Parathyroid adenoma (tissue), 2 donors: ENCODE results near the gene AVL9.
"Not testable (repeated sequence)": the region's sequence is repeated elsewhere in the genome, so short reads cannot be mapped to it uniquely, and the experiment has no call there.

Source experiments
- H2AFZ ChIP-seq: fragments of 300-600 bp; sonication (generic); one replicate; pipeline ENCODE4 v1.7.0; 2017; ENCODE audit warnings: antibody characterized with exemption, mild to moderate bottlenecking
- H3K27ac ChIP-seq: fragments of 300-600 bp; sonication (generic); one replicate; pipeline ENCODE4 v1.7.0; 2017
- H3K27me3 ChIP-seq: fragments of 300-600 bp; sonication (generic); one replicate; pipeline ENCODE4 v1.7.0; 2017; ENCODE audit warnings: low read length; ENCODE audit not compliant: control insufficient read depth, insufficient read depth
- H3K36me3 ChIP-seq: fragments of 300-600 bp; sonication (generic); one replicate; pipeline ENCODE4 v1.7.0; 2017; ENCODE audit warnings: low read length; ENCODE audit not compliant: control insufficient read depth, insufficient read depth
- H3K4me1 ChIP-seq: fragments of 300-600 bp; sonication (generic); one replicate; pipeline ENCODE4 v1.7.0; 2017; ENCODE audit warnings: control low read depth
- H3K4me2 ChIP-seq: fragments of 300-600 bp; sonication (generic); one replicate; pipeline ENCODE4 v1.7.0; 2017; ENCODE audit warnings: low read length
- H3K4me3 ChIP-seq: fragments of 300-600 bp; sonication (generic); one replicate; pipeline ENCODE4 v1.7.0; 2017; ENCODE audit warnings: low read depth, low read length
- H3K79me2 ChIP-seq: fragments of 300-600 bp; sonication (generic); one replicate; pipeline ENCODE4 v1.7.0; 2017; ENCODE audit warnings: control low read depth
- H3K9ac ChIP-seq: fragments of 300-600 bp; sonication (generic); one replicate; pipeline ENCODE4 v1.7.0; 2017; ENCODE audit warnings: mild to moderate bottlenecking
- H3K9me3 ChIP-seq: fragments of 300-600 bp; sonication (generic); one replicate; pipeline ENCODE4 v1.7.0; 2017; ENCODE audit warnings: low read length; ENCODE audit not compliant: control insufficient read depth
- TF ChIP-seq, protein P1 (sequence below): fragments of 300-600 bp; sonication (generic); IDR thresholded peaks from one replicate; pipeline ENCODE4 v1.7.0; 2017; ENCODE audit warnings: antibody characterized with exemption, mild to moderate bottlenecking
- donor health status: primary hyperparathyroidism.

AVL9 gene

DNA sequence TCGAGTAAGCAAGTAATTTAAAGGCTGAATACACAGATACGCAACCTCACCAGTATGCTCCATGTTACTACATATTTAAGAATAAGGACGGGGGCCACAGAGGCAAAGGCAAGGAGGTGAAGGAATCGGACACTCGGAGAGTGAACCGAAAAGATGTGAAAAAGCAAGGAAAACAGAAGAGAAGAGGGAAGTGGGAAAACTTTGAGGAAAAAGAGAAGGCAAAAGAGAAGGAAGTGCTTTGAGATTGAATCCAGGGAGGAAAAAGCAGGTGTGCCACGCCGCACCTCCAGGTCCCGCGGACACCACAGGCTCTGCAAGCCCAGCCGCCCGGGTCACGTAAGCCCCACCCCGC lies 367 bp upstream of the AVL9 start:
- Histone ChIP-seq H3K36me3 (no peaks in the 10 kb centered on the region), H3K4me2 (peak overlapping the region; percentile 69), H3K9ac (peak overlapping the region; percentile 78), H3K9me3 (no peaks in the 10 kb centered on the region), H3K4me3 (peak overlapping the region; percentile 62), H3K79me2 (peaks cover 21% of the 10 kb centered on the region), H3K27me3 (no peaks in the 10 kb centered on the region), H3K27ac (peak overlapping the region; percentile 76), H3K4me1 (peaks cover 4% of the 10 kb centered on the region), H2AFZ (peak overlapping the region; percentile 97)
- TF ChIP-seq, protein P1, sequence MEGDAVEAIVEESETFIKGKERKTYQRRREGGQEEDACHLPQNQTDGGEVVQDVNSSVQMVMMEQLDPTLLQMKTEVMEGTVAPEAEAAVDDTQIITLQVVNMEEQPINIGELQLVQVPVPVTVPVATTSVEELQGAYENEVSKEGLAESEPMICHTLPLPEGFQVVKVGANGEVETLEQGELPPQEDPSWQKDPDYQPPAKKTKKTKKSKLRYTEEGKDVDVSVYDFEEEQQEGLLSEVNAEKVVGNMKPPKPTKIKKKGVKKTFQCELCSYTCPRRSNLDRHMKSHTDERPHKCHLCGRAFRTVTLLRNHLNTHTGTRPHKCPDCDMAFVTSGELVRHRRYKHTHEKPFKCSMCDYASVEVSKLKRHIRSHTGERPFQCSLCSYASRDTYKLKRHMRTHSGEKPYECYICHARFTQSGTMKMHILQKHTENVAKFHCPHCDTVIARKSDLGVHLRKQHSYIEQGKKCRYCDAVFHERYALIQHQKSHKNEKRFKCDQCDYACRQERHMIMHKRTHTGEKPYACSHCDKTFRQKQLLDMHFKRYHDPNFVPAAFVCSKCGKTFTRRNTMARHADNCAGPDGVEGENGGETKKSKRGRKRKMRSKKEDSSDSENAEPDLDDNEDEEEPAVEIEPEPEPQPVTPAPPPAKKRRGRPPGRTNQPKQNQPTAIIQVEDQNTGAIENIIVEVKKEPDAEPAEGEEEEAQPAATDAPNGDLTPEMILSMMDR, result no peak

DNA sequence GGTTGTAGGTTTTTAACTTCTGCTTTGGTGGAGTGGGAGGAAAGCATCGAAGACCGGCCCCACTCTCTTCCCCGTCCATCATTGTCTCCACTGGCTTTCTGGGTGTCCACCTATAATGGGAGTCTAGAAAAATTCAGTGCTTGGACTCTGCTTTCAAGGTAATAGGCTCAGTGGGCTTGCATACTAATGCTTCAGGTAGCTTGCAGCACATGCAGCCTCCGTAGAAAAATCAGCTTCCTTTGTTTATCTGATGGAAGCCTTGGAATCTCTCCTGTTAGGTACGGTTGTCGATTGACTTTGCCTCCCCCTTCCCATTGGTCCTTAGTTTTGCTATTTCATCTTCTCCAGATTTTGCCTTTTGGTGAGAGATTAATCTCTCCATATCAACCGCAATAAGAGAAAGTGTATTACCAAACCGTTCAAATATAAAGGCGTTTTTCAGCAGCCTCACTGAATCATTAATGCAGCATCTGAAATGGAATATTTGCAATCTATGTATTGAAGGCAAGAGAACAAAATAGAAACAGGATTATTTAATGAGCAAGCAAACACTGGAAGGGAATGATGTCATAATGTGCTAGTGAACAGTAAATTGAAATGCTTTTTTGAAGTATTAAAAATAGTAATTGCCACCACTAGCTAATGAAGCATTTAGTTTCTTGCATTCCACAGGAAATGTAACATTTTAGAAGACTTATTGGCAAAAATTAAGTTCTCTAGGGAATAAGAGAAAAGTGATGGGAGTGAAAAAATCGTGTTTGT lies 944 bp downstream of the AVL9 start:
- Histone ChIP-seq H3K9me3 (no peaks in the 10 kb centered on the region), H2AFZ (peak overlapping the region; percentile 81), H3K27ac (peak overlapping the region; percentile 90), H3K79me2 (peaks cover 26% of the 10 kb centered on the region), H3K4me1 (peaks cover 4% of the 10 kb centered on the region), H3K36me3 (no peaks in the 10 kb centered on the region), H3K27me3 (no peaks in the 10 kb centered on the region), H3K9ac (peak overlapping the region; percentile 74), H3K4me2 (peak overlapping the region; percentile 84), H3K4me3 (peak overlapping the region; percentile 95)
- TF ChIP-seq, protein P1, result no peak

DNA sequence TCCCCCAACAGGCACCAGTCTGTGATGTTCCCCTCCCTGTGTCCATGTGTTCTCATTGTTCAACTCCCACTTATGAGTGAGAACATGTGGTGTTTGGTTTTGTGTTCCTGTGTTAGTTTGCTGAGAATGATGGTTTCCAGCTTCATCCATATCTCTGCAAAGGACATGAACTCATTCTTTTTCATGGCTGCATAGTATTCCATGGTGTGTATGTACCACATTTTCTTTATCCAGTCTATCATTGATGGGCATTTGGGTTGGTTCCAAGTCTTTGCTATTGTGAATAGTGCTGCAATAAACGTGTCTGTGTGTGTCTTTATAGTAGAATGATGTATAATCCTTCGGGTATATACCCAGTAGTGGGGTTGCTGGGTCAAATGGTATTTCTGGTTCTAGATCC lies 4.5 kb downstream of the AVL9 start:
- not testable (repeated sequence) for H3K27ac ChIP-seq, H3K9ac ChIP-seq, H3K4me3 ChIP-seq, H3K9me3 ChIP-seq, H3K27me3 ChIP-seq, H3K36me3 ChIP-seq, H3K4me2 ChIP-seq, H2AFZ ChIP-seq, H3K4me1 ChIP-seq
- H3K79me2 ChIP-seq, result peaks cover 38% of the 10 kb centered on the region

DNA sequence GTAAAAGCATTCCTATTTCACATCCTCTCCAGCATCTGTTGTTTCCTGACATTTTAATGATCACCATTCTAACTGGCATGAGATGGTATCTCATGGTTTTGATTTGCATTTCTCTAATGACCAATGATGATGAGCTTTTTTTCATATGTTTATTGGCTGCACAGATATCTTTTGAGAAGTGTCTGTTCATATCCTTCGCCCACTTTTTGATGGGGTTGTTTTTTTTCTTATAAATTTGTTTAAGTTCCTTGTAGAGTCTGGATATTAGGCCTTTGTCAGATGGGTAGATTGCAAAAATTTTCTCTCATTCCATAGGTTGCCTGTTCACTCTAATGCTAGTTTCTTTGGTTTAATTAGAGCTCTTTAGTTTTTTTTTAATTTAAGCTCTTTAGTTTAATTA lies 4.9 kb downstream of the AVL9 start:
- H2AFZ ChIP-seq, H3K9ac ChIP-seq, H3K27ac ChIP-seq, H3K36me3 ChIP-seq, H3K4me1 ChIP-seq, H3K4me3 ChIP-seq, H3K27me3 ChIP-seq, H3K9me3 ChIP-seq, H3K4me2 ChIP-seq: not testable (repeated sequence)
- H3K79me2 ChIP-seq, result peaks cover 36% of the 10 kb centered on the region

DNA sequence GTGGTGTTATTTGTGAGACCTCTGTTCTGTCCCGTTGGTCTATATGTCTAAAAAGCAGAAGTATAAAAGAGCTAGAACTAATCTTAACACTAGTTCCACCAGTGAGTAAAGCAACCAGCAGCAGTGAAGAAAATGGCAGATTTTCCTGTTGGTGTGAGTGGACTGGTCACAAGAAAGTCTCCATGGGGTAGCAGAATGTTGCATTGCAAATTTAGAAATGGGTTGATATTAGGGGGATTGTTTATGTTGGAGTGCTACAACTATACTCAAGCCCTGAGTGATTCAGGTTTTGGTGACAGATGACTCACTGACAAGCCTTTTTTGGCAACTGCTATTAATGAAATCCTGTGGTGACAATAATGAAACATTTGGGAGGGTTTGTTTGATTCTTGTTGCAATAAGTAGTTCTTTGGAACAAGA lies 5.6 kb downstream of the AVL9 start:
- H2AFZ ChIP-seq, result no peak overlapping the region
- H3K4me2 ChIP-seq, result no peak overlapping the region
- H3K4me3 ChIP-seq, result no peak overlapping the region
- H3K79me2 ChIP-seq, result peaks cover 36% of the 10 kb centered on the region
- H3K36me3 ChIP-seq, result no peaks in the 10 kb centered on the region
- H3K4me1 ChIP-seq, result peaks cover 7% of the 10 kb centered on the region
- no peaks in the 10 kb centered on the region for H3K27me3 ChIP-seq
- H3K9ac ChIP-seq, result no peak overlapping the region
- no peak overlapping the region for H3K27ac ChIP-seq
- no peaks in the 10 kb centered on the region for H3K9me3 ChIP-seq
- TF ChIP-seq, protein P1, result no peak

DNA sequence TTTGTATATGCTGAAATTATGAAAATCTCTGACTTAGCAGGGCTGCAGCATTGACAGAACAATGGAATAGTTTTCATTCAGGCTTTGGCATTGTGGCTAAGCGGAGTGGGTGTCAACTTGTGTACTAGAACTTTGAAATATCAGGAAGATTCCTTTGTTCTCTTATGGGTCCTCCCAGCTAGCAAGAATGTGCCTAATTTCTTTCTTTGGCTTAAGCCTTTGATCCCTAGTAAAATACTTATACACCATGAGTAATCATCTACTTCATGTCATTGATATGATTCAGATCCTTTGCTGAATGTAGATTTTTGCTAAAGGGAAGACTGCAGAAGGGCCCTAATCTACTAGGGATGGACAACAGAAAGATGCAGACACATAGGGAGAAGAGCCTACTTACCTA lies 6.2 kb downstream of the AVL9 start:
- no peaks in the 10 kb centered on the region for H3K27me3 ChIP-seq
- H3K4me3 ChIP-seq, result no peak overlapping the region
- no peaks in the 10 kb centered on the region for H3K9me3 ChIP-seq
- peaks cover 30% of the 10 kb centered on the region for H3K79me2 ChIP-seq
- H3K9ac ChIP-seq, result no peak overlapping the region
- no peaks in the 10 kb centered on the region for H3K36me3 ChIP-seq
- H3K27ac ChIP-seq, result no peak overlapping the region
- no peak overlapping the region for H2AFZ ChIP-seq
- peaks cover 6% of the 10 kb centered on the region for H3K4me1 ChIP-seq
- H3K4me2 ChIP-seq, result no peak overlapping the region
- TF ChIP-seq, protein P1, result no peak
